ENCODE data around the gene EFCAB12. TPM values are rescaled to one million over a fixed set of nuclear protein-coding genes. Genes with fewer than 3 reads are reported as not detected.

Gene EFCAB12
- total and polyA plus RNA-seq, 2 of the 13 experiments (the other 11 are each of a cell fraction or from before 2014, with no cell fraction given), result 0.31 to 2.4 TPM

- Histone ChIP-seq H3K4me2 (ENCODE audit: low read depth, low read length) (no peak overlapping the region), H2AFZ (ENCODE audit: low read length) (no peak overlapping the region), H3K4me1 (ENCODE audit: insufficient read depth, low read length) (peaks cover 81% of the 10 kb centered on the region), H3K36me3 (replicated peaks in 1 of 2; ENCODE audit: control insufficient read depth in 1 of 2, insufficient read depth in 2 of 2, low read length in 2 of 2) (no peaks in the 10 kb centered on the region), H3K9ac (ENCODE audit: insufficient read depth, low read depth, low read length) (no peak overlapping the region), H3K27me3 (ENCODE audit: control insufficient read depth in 1 of 2, insufficient read depth in 2 of 2, low read length in 2 of 2) (no peaks in the 10 kb centered on the region), H3K79me2 (ENCODE audit: insufficient read depth, low read length) (no peaks in the 10 kb centered on the region), H3K27ac (ENCODE audit: extremely low read length, insufficient read depth, low read length) (no peak overlapping the region), H3K4me3 (replicated peaks in 1 of 3; ENCODE audit: insufficient read depth in 1 of 3, low read depth in 2 of 3, low read length in 3 of 3) (no peak overlapping the region), H3K9me3 (ENCODE audit: low read length) (no peaks in the 10 kb centered on the region), H4K20me1 (ENCODE audit: insufficient read depth, low read length) (no peaks in the 10 kb centered on the region)
- FAIRE-seq (no peak), DNase-seq (ENCODE audit: low spot score) (no peak), ATAC-seq (no peak)
- intact Hi-C loops (cut with micrococcal nuclease; ENCODE audit: unreplicated experiment) (no loop called here), in situ Hi-C loops (cut with HindIII; ENCODE audit: extremely low pct_ligation_motif_present, low pct_unique_long_range_greater_than_20kb) (no loop called here)
- ChIA-PET POLR2A (interaction anchor here (1.7 kb wide), 1 partner anchor 9 kb away, joined by 3 read pairs; no protein-coding TSS in a partner anchor), CTCF (ENCODE audit: low intra/inter-chr PET ratio, low total read pairs) (interaction anchor here (1.4 kb wide), 1 partner anchor 38 kb away, joined by 4 read pairs; no protein-coding TSS in a partner anchor)
- no TSS peak for BruUV-seq (replicated peaks)
- TF ChIP-seq DMAP1 (CRISPR knock-in tag; IDR thresholded peaks at IDR 0.05), result no peak
- no peak for TF ChIP-seq ARNT (IDR thresholded peaks at IDR 0.05)
- TF ChIP-seq STAT5B (CRISPR knock-in tag; IDR thresholded peaks at IDR 0.05), result no peak
- no peak for TF ChIP-seq MAFK (conservative IDR thresholded peaks at IDR 0.05 in 1 of 2, IDR thresholded peaks at IDR 0.05 in 1 of 2; ENCODE audit: low read length in 2 of 2)
- no peak for TF ChIP-seq KDM6A (CRISPR knock-in tag; IDR thresholded peaks at IDR 0.05; ENCODE audit: low read depth)
- TF ChIP-seq ZNF496 (CRISPR knock-in tag; IDR thresholded peaks at IDR 0.05; ENCODE audit: insufficient replicate concordance), result no peak
- no peak for TF ChIP-seq CENPX (CRISPR knock-in tag; IDR thresholded peaks at IDR 0.05)
- no peak for TF ChIP-seq ZNF768 (CRISPR knock-in tag; IDR thresholded peaks at IDR 0.05)
- no peak for TF ChIP-seq ZNF224 (CRISPR knock-in tag; IDR thresholded peaks at IDR 0.05)
- TF ChIP-seq HMG20B (CRISPR knock-in tag; conservative IDR thresholded peaks at IDR 0.05), result no peak
- TF ChIP-seq SOX13 (IDR thresholded peaks at IDR 0.05), result no peak
- no peak for TF ChIP-seq SOX13 (CRISPR knock-in tag; conservative IDR thresholded peaks at IDR 0.05 in 1 of 2, IDR thresholded peaks at IDR 0.05 in 1 of 2)
- no peak for TF ChIP-seq ZNF619 (CRISPR knock-in tag; IDR thresholded peaks at IDR 0.05)
- TF ChIP-seq MYNN (CRISPR knock-in tag; IDR thresholded peaks at IDR 0.05; ENCODE audit: low read depth), result no peak
- TF ChIP-seq ZNF136 (CRISPR knock-in tag; IDR thresholded peaks at IDR 0.05; ENCODE audit: low read depth), result no peak
- 82% methylated on average over 11 of the region's 12 CpGs for whole genome bisulfite sequencing (ENCODE audit: low lambda C conversion rate)
These were observed 7.1 kb downstream of the EFCAB12 start for GRCh38 chr3:129421236-129421883.

Measured in HepG2 (cell line).